GM12878 (cell line): ENCODE measurements around the gene HNRNPF. TPM values are rescaled to one million over a fixed set of nuclear protein-coding genes. Genes with fewer than 3 reads are reported as not detected.
A peak's percentile ranks its signal among the peaks of the same experiment; 100 is the strongest.

ENCODE experiments used
- ATAC-seq: fragments of 200-7000 bp; cut with Tn5 transposase; 3 replicates; pipeline ENCODE4 v1.9.1; 2020; ENCODE audit warnings: mild to moderate bottlenecking, moderate library complexity
- BruUV-seq: library from RNA; stranded (reverse); fragments of 400-500 nt; replicated peaks from 2 replicates; lab custom pipeline; 2021; lab: Mats Ljungman, UMichigan
- CTCF ChIA-PET: fragments of 300-600 bp; sonication (Branson Sonifier 250); formaldehyde crosslinking; extraction: SDS; loops from one replicate; lab custom pipeline; 2021; ENCODE audit warnings: inconsistent platforms; lab: Yijun Ruan, JAX
- POLR2A ChIA-PET: fragments of 350-600 bp; formaldehyde crosslinking; extraction: SDS; loops from one replicate; lab custom pipeline; 2021; ENCODE audit warnings: inconsistent platforms; lab: Charles Lee
- RAD21 ChIA-PET: fragments of 300-600 bp; sonication (Branson Sonifier 250); formaldehyde crosslinking; loops from one replicate; lab custom pipeline; 2023; ENCODE audit warnings: antibody characterized with exemption; ENCODE audit not compliant: unreplicated experiment; lab: Charles Lee
- SMC1A ChIA-PET: fragments of 300-600 bp; sonication (Branson Sonifier 250); formaldehyde crosslinking; loops from one replicate; lab custom pipeline; 2023; ENCODE audit not compliant: unreplicated experiment, uncharacterized antibody; lab: Charles Lee
- DNase-seq: peaks from one replicate; pipeline ENCODE4 v3.0.0-alpha.2; 2011; ENCODE audit warnings: low read depth, low spot score
- FAIRE-seq: peaks from 3 replicates; lab custom pipeline; 2011; peaks lifted over from hg19 to GRCh38; lab: Jason Lieb, UNC
- H2AFZ ChIP-seq: 2 replicates; pipeline ENCODE4 v1.6.0; 2011; ENCODE audit warnings: low read depth, low read length, control low read depth; ENCODE audit not compliant: control insufficient read depth
- H3K27ac ChIP-seq: 2 replicates; pipeline ENCODE4 v1.5.1; 2011; ENCODE audit warnings: control low read depth; ENCODE audit not compliant: control insufficient read depth, insufficient read depth
- H3K27me3 ChIP-seq, 2 experiments: replicated peaks in 1 of 2; 2 replicates each; pipeline versions ENCODE4 v1.6.0 to v1.6.1; 2011; ENCODE audit warnings: low read length in 1 of 2; ENCODE audit not compliant: control insufficient read depth in 2 of 2, insufficient read depth in 2 of 2
- H3K36me3 ChIP-seq, 2 experiments: 2 replicates each; pipeline ENCODE4 v1.5.1; 2011; ENCODE audit warnings: low read length in 1 of 2; ENCODE audit not compliant: control insufficient read depth in 2 of 2, insufficient read depth in 2 of 2
- H3K4me1 ChIP-seq: 2 replicates; pipeline ENCODE4 v1.6.1; 2011; ENCODE audit warnings: mild to moderate bottlenecking, low read length, moderate library complexity, mixed read lengths; ENCODE audit not compliant: control insufficient read depth, insufficient read depth
- H3K4me2 ChIP-seq: 2 replicates; pipeline ENCODE4 v1.6.0; 2011; ENCODE audit warnings: control low read depth; ENCODE audit not compliant: control insufficient read depth, insufficient read depth
- H3K4me3 ChIP-seq: fragments of 200-600 bp; sonication (generic); 2 replicates; pipeline ENCODE4 v1.5.1; 2016
- H3K79me2 ChIP-seq: 2 replicates; pipeline ENCODE4 v1.6.0; 2011; ENCODE audit warnings: low read length; ENCODE audit not compliant: control insufficient read depth, insufficient read depth
- H3K9ac ChIP-seq: 2 replicates; pipeline ENCODE4 v1.8.0; 2011; ENCODE audit warnings: low read length, control low read depth, mixed read lengths; ENCODE audit not compliant: control insufficient read depth, insufficient read depth
- H3K9me3 ChIP-seq: replicated peaks from 3 replicates; pipeline ENCODE4 v1.5.1; 2011; ENCODE audit warnings: mild to moderate bottlenecking, low read length; ENCODE audit not compliant: control insufficient read depth, insufficient read depth
- H4K20me1 ChIP-seq: 2 replicates; pipeline ENCODE4 v1.6.0; 2011; ENCODE audit not compliant: control insufficient read depth, insufficient read depth
- PAX5 ChIP-seq: IDR thresholded peaks from 2 replicates; pipeline ENCODE4 v1.6.1; 2011; ENCODE audit warnings: low read depth, low read length, borderline replicate concordance
- RAD21 ChIP-seq: IDR thresholded peaks from 2 replicates; pipeline ENCODE4 v1.6.1; 2011; ENCODE audit warnings: mild to moderate bottlenecking, low read depth, low read length, moderate library complexity; ENCODE audit not compliant: insufficient read depth
- TARDBP ChIP-seq: IDR thresholded peaks from 2 replicates; pipeline ENCODE4 v1.6.1; 2016; ENCODE audit warnings: borderline replicate concordance
- WGBS: methylation state at CpG from one replicate; pipeline ENCODE4 v1.1.6; 2016; ENCODE audit warnings: low lambda C conversion rate; ENCODE audit not compliant: insufficient replicate concordance, insufficient coverage; ENCODE audit errors: missing lambda C conversion rate; 5-methylcytosine and 5-hydroxymethylcytosine counted together
- in situ Hi-C: fragments of 300-500 bp; cut with MboI; formaldehyde crosslinking; loops from 9 replicates; pipeline ENCODE4 v1.14.3; 2018; ENCODE audit warnings: mixed read lengths
- intact Hi-C: fragments of 100-400 bp; cut with micrococcal nuclease; formaldehyde crosslinking; loops from one replicate; pipeline ENCODE4 v1.14.2; 2022; ENCODE audit not compliant: unreplicated experiment
- polyA plus RNA-seq, 11 experiments: library from polyadenylated mRNA; depleted of rRNA in 4 of 11; unstranded in 6 of 11; stranded (reverse) in 5 of 11; fragments of >200 nt; fragmentation: Nextera tagmentation in 4 of 11; fragmentation: Illumina TruSeq in 1 of 11; extraction: Ambion mirVana in 4 of 11; extraction: Trizol in 1 of 11; gene quantifications; 1 replicate in 1 of 11; 2 replicates in 10 of 11; pipeline versions ENCODE4 v1.2.1 to v1.2.3, GENCODE V29; 2011 to 2016; ENCODE audit warnings: inconsistent platforms in 2 of 11, missing spikeins in 2 of 11, low read depth in 1 of 11
- total RNA-seq, 4 experiments: library from RNA; depleted of rRNA in 3 of 4; stranded (reverse); fragments of >200 nt in 3 of 4; fragmentation: Illumina TruSeq in 1 of 4; extraction: Trizol in 1 of 4; gene quantifications; 2 replicates each; pipeline versions ENCODE4 v1.2.1 to v1.2.3, GENCODE V29; 2013 to 2021
- TF ChIP-seq, protein P1 (sequence below), 3 experiments: IDR thresholded peaks in 2 of 3; conservative IDR thresholded peaks in 1 of 3; 2 replicates each; pipeline ENCODE4 v1.5.1; 2011; ENCODE audit warnings: low read depth in 3 of 3, low read length in 3 of 3, mild to moderate bottlenecking in 3 of 3, control low read depth in 2 of 3, moderate library complexity in 2 of 3, inconsistent platforms in 1 of 3, mixed read lengths in 1 of 3; ENCODE audit not compliant: control insufficient read depth in 2 of 3, insufficient read depth in 1 of 3; ENCODE audit errors: extremely low read depth in 1 of 3

HNRNPF gene
- total and polyA plus RNA-seq, 10 of the 15 experiments (the other 5 are each of a cell fraction or from before 2014, with no cell fraction given) = 156 to 373 (median 293) TPM

DNA sequence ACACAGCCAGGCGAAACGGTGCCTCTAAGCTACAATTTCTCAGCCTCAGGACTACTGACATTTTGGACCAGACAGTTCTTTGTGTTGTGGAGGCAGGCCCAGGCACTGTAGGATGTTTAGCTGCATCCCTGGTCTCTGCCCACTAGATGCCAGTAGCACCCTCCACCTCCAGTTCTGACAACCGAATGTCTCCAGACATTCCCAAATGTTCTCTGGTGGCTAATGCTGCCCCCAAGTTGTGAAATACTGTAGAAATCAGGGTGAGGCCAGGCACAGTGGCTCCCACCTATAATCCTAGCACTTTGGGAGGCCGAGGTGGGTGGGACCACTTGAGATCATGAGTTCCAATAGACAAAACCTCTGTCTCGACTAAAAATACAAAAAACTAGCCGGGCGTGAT, 18.2 kb downstream of the HNRNPF start:
- FAIRE-seq = no peak
- intact Hi-C loops = loop anchor here (10.0 kb wide), 1 partner anchor 756 kb away; the partner anchor contains the start of gene ZNF33B

More for the DNA sequence above, 18.2 kb downstream of the HNRNPF start:
- DNase-seq = no peak
- ChIA-PET CTCF (interaction anchor here (1.1 to 1.3 kb wide), 4 partner anchors 10 to 252 kb away, joined by 3 to 4 read pairs (median 3); no protein-coding TSS in a partner anchor), SMC1A (interaction anchor here (0.7 kb wide), 1 partner anchor 62 kb away, joined by 3 read pairs; no protein-coding TSS in a partner anchor), POLR2A (no interaction called here), RAD21 (interaction anchor here (1.6 kb wide), 1 partner anchor 136 kb away, joined by 4 read pairs; no protein-coding TSS in a partner anchor)
- H3K9ac ChIP-seq = no peak overlapping the region
- no peaks in the 10 kb centered on the region for H3K27me3 ChIP-seq
- WGBS = 62% methylated on average over 7 of the region's 7 CpGs
- no peaks in the 10 kb centered on the region for H3K9me3 ChIP-seq
- in situ Hi-C loops = loop anchor here (25.0 kb wide), 2 partner anchors 103 to 603 kb away; partner anchors contain the start of gene BMS1
- BruUV-seq = no TSS peak
- ATAC-seq = peak; percentile 60
- TF ChIP-seq, protein P1, sequence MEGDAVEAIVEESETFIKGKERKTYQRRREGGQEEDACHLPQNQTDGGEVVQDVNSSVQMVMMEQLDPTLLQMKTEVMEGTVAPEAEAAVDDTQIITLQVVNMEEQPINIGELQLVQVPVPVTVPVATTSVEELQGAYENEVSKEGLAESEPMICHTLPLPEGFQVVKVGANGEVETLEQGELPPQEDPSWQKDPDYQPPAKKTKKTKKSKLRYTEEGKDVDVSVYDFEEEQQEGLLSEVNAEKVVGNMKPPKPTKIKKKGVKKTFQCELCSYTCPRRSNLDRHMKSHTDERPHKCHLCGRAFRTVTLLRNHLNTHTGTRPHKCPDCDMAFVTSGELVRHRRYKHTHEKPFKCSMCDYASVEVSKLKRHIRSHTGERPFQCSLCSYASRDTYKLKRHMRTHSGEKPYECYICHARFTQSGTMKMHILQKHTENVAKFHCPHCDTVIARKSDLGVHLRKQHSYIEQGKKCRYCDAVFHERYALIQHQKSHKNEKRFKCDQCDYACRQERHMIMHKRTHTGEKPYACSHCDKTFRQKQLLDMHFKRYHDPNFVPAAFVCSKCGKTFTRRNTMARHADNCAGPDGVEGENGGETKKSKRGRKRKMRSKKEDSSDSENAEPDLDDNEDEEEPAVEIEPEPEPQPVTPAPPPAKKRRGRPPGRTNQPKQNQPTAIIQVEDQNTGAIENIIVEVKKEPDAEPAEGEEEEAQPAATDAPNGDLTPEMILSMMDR (IDR thresholded peaks at IDR 0.05 in 2 of 3, conservative IDR thresholded peaks at IDR 0.05 in 1 of 3; ENCODE audit: control insufficient read depth in 2 of 3, extremely low read depth in 1 of 3, insufficient read depth in 1 of 3, low read depth in 3 of 3, low read length in 3 of 3) = peak; percentile 36 to 46 (median 42); a peak in 5 of 6 replicates
- TF ChIP-seq PAX5 = no peak
- no peak for TF ChIP-seq TARDBP
- peak; percentile 49; the same call in 1 of the 2 replicates for TF ChIP-seq RAD21
- no peak overlapping the region for H2AFZ ChIP-seq
- peaks cover 58% of the 10 kb centered on the region for H3K79me2 ChIP-seq
- H3K4me2 ChIP-seq = no peak overlapping the region
- H3K4me1 ChIP-seq = peaks cover 8% of the 10 kb centered on the region
- H3K36me3 ChIP-seq = peaks cover 38 to 52% of the 10 kb centered on the region in 2 experiments
- no peak overlapping the region for H3K27ac ChIP-seq
- H4K20me1 ChIP-seq = peaks cover 20% of the 10 kb centered on the region
- no peak overlapping the region for H3K4me3 ChIP-seq
